Activated CD8-positive, alpha-beta T cell treated with anti-CD3 and anti-CD28 coated beads for 36 hours (primary cell): ENCODE measurements around the gene GPC2. TPM values are rescaled to one million over a fixed set of nuclear protein-coding genes. Genes with fewer than 3 reads are reported as not detected.
A peak's percentile ranks its signal among the peaks of the same experiment; 100 is the strongest.
"Not testable (repeated sequence)": the region's sequence is repeated elsewhere in the genome, so short reads cannot be mapped to it uniquely, and the experiment has no call there.

Source experiments
- ATAC-seq: fragments of 200-7000 bp; cut with Tn5 transposase; one replicate; pipeline ENCODE4 v1.10.0; 2021; ENCODE audit warnings: mild to moderate bottlenecking, moderate library complexity
- CTCF ChIA-PET: fragments of 350-600 bp; sonication (Branson Sonifier 250); formaldehyde crosslinking; loops from one replicate; lab custom pipeline; 2021; ENCODE audit warnings: antibody characterized with exemption; lab: Charles Lee
- POLR2A ChIA-PET: fragments of 350-600 bp; sonication (Branson Sonifier 250); formaldehyde crosslinking; loops from one replicate; lab custom pipeline; 2021; ENCODE audit warnings: antibody characterized with exemption; lab: Charles Lee
- DNase-seq: peaks from one replicate; pipeline ENCODE4 v3.0.0-alpha.2; 2020
- H3K27ac Mint-ChIP-seq: one replicate; pipeline ENCODE4 v1.8.0; 2021; ENCODE audit warnings: mild to moderate bottlenecking, mixed read lengths
- H3K27me3 Mint-ChIP-seq: one replicate; pipeline ENCODE4 v1.8.0; 2021; ENCODE audit warnings: mixed read lengths
- H3K36me3 Mint-ChIP-seq: one replicate; pipeline ENCODE4 v1.8.0; 2021; ENCODE audit warnings: low read depth, mixed read lengths
- H3K4me1 Mint-ChIP-seq: one replicate; pipeline ENCODE4 v1.8.0; 2021; ENCODE audit warnings: low read depth, mixed read lengths
- H3K4me3 Mint-ChIP-seq: one replicate; pipeline ENCODE4 v1.8.0; 2021; ENCODE audit warnings: mild to moderate bottlenecking, moderate library complexity, mixed read lengths
- H3K9me3 Mint-ChIP-seq: one replicate; pipeline ENCODE4 v1.8.0; 2021; ENCODE audit warnings: mixed read lengths
- CTCF ChIP-seq: fragments of 200-600 bp; IDR thresholded peaks from one replicate; pipeline ENCODE4 v1.8.0; 2022; ENCODE audit warnings: antibody characterized with exemption, mild to moderate bottlenecking
- intact Hi-C: fragments of 100-400 bp; cut with micrococcal nuclease; formaldehyde crosslinking; loops from one replicate; pipeline ENCODE4 v1.10.0; 2022
- total RNA-seq, 2 experiments: library from RNA; stranded (reverse); gene quantifications; one replicate each; pipeline ENCODE4 v1.2.3, GENCODE V29; 2021

The GPC2 gene, protein sequence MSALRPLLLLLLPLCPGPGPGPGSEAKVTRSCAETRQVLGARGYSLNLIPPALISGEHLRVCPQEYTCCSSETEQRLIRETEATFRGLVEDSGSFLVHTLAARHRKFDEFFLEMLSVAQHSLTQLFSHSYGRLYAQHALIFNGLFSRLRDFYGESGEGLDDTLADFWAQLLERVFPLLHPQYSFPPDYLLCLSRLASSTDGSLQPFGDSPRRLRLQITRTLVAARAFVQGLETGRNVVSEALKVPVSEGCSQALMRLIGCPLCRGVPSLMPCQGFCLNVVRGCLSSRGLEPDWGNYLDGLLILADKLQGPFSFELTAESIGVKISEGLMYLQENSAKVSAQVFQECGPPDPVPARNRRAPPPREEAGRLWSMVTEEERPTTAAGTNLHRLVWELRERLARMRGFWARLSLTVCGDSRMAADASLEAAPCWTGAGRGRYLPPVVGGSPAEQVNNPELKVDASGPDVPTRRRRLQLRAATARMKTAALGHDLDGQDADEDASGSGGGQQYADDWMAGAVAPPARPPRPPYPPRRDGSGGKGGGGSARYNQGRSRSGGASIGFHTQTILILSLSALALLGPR
- 1 to 10 TPM; 3.7 to 4.3 TPM for total RNA-seq

DNA sequence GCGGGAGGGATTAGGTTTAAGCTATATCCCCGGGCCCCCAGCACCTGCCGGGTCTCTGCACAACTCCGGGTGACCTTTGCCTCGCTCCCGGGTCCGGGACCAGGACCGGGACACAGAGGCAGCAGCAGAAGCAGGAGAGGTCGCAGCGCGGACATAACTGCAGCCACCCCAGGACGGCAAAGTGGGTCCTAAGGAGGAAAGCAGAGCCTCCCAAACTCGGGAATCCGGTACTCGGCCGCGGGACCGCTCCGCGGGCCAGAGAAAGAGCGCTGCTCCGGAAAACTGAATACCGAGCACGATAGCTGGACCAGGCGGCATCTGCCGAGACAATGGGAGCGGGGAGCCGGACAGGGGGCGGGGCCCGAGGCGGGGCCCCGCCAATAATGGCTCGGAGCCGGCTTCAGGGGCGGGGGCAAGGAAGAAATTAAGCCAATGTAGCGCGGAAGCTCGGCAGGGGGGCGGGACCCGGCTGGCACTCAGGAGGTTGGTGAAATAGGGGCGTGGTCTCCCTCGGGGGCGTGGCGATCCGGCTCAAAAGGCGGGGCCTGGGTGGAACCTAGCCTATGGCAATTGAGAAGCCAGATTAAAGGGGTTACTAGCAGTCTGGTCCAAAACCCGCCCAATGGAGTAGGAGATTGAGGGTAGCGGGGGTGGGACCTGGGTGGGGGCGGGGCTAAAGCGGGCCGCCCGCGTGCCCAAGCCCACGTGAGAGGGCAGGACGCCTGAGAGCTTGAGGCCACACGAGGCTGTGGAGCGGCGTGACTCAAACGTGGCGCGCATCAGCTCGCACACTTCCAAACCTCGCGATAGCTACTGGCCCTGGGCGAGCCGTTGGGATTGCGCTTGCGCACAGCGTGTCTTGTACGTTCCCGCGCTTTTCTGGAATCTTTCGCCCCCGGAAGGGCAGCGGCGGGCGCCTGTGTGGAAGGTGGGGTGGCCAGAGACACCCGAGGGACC lies at the start of gene GPC2, which contains the start of gene STAG3:
Gene GPC2, minus strand, starts transcription at position 337 of the 957 bp plus-strand sequence. Its CDS starts 182 bp downstream, at position 155.
Gene STAG3, plus strand, starts transcription at position 874 of the 957 bp plus-strand sequence. CDS start 2,639 bp downstream, outside the sequence.
- H3K36me3 Mint-ChIP-seq: no peaks in the 10 kb centered on the region
- H3K27me3 Mint-ChIP-seq: no peaks in the 10 kb centered on the region
- peaks cover 32% of the 10 kb centered on the region for H3K4me1 Mint-ChIP-seq
- intact Hi-C loops: no loop called here
- ChIA-PET POLR2A (interaction anchor here (0.7 to 4.1 kb wide), 7 partner anchors 11 to 388 kb away, joined by 3 to 18 read pairs (median 3); no protein-coding TSS in a partner anchor), CTCF (interaction anchor here (0.6 to 2.3 kb wide), 6 partner anchors 10 to 46 kb away, joined by 3 to 10 read pairs (median 4); partner anchors contain the start of genes GAL3ST4 and PVRIG)
- peak within 1 kb of the TSS; percentile 76 for H3K4me3 Mint-ChIP-seq
- DNase-seq (peak; percentile 99), ATAC-seq (peak; percentile 91)
- H3K27ac Mint-ChIP-seq: peak within 1 kb of the TSS; percentile 25
- no peak for TF ChIP-seq CTCF
- peaks cover 3% of the 10 kb centered on the region for H3K9me3 Mint-ChIP-seq

- H3K27me3 Mint-ChIP-seq, H3K9me3 Mint-ChIP-seq, ATAC-seq, DNase-seq, POLR2A ChIA-PET, intact Hi-C loops: not testable (repeated sequence)
- peaks cover 64% of the 10 kb centered on the region for H3K36me3 Mint-ChIP-seq
- peak overlapping the region; percentile 97 for H3K4me3 Mint-ChIP-seq
- CTCF ChIA-PET: interaction anchor here (1.6 kb wide), 1 partner anchor 92 kb away, joined by 5 read pairs; no protein-coding TSS in a partner anchor
- H3K27ac Mint-ChIP-seq: peak overlapping the region; percentile 99
- peaks cover 31% of the 10 kb centered on the region for H3K4me1 Mint-ChIP-seq
Measured at GRCh38 chr7:100224891-100225290, 47.7 kb upstream of the GPC2 start.

DNA sequence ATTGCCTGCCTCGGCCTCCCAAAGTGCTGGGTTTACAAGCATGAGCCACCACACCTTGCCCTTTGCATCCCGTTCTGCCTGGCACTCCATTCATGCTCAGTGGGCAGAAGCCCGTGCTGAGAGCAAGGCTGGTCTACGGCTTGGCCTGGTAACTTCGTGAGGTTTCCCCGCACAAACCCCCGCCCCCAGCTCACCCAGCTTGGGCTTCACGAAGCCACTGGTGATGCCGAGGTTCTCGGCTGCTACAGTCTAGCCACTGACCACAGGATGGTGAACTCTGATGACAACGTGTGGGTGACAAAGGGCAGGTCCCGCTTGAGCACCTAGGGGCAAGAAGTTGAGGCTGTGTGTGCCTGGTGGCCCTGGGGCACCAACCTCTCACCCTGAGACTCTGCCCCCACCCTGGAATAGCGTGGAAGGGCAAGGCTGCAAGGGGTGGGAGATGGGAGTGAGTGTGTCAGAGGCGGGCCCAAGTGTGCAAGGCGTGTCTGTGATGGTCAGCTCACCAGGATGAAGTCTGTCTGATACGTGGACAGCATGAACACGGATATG lies 46.3 kb upstream of the GPC2 start:
- DNase-seq: peak; percentile 30
- CTCF ChIA-PET: interaction anchor here (2.1 kb wide), 1 partner anchor 90 kb away, joined by 8 read pairs; no protein-coding TSS in a partner anchor
- intact Hi-C loops, H3K9me3 Mint-ChIP-seq, ATAC-seq, H3K27me3 Mint-ChIP-seq, POLR2A ChIA-PET: not testable (repeated sequence)
- peaks cover 40% of the 10 kb centered on the region for H3K4me1 Mint-ChIP-seq
- H3K27ac Mint-ChIP-seq: peak overlapping the region; percentile 99
- peak overlapping the region; percentile 97 for H3K4me3 Mint-ChIP-seq
- peaks cover 74% of the 10 kb centered on the region for H3K36me3 Mint-ChIP-seq

- no peaks in the 10 kb centered on the region for H3K27me3 Mint-ChIP-seq
- TF ChIP-seq CTCF: no peak
- peaks cover 71% of the 10 kb centered on the region for H3K36me3 Mint-ChIP-seq
- H3K27ac Mint-ChIP-seq: peak overlapping the region; percentile 99
- CTCF ChIA-PET: interaction anchor here (1.0 to 2.1 kb wide), 5 partner anchors 41 to 185 kb away, joined by 3 to 8 read pairs (median 4); no protein-coding TSS in a partner anchor
- ATAC-seq: no peak
- intact Hi-C loops: no loop called here
- no peaks in the 10 kb centered on the region for H3K9me3 Mint-ChIP-seq
- peaks cover 42% of the 10 kb centered on the region for H3K4me1 Mint-ChIP-seq
- peak overlapping the region; percentile 97 for H3K4me3 Mint-ChIP-seq
- POLR2A ChIA-PET: interaction anchor here (1.0 to 3.4 kb wide), 3 partner anchors 13 to 74 kb away, joined by 3 to 28 read pairs (median 4); partner anchors contain the start of gene LAMTOR4
- DNase-seq: no peak
Measured at GRCh38 chr7:100222445-100223132, 45.4 kb upstream of the GPC2 start.
